ENCODE measurements around the gene COL12A1. TPM values are rescaled to one million over a fixed set of nuclear protein-coding genes. Genes with fewer than 3 reads are reported as not detected.

Gene COL12A1
- total and polyA plus RNA-seq, 9 of the 15 experiments (the other 6 are each of a cell fraction or from before 2014, with no cell fraction given), result 0.11 TPM; not detected in 8

- CTCF ChIA-PET (ENCODE audit: low intra/inter-chr PET ratio), result no interaction called here
- ATAC-seq (no peak), DNase-seq (ENCODE audit: extremely low read depth in 1 of 4, low spot score in 3 of 4) (no peak), FAIRE-seq (no peak)
- TF ChIP-seq GTF2E2 (tag; IDR thresholded peaks at IDR 0.05) (no peak), HMG20B (CRISPR knock-in tag; IDR thresholded peaks at IDR 0.05) (no peak), RAD21 (CRISPR knock-in tag; conservative IDR thresholded peaks at IDR 0.05 in 1 of 2, IDR thresholded peaks at IDR 0.05 in 1 of 2) (no peak), HDGF (IDR thresholded peaks at IDR 0.05) (no peak), TBL1XR1 (IDR thresholded peaks at IDR 0.05; ENCODE audit: low read length in 2 of 2) (no peak), DPF2 (IDR thresholded peaks at IDR 0.05) (no peak), NEUROD1 (IDR thresholded peaks at IDR 0.05; ENCODE audit: borderline replicate concordance, low read depth, low read length, partially characterized antibody) (no peak)
- POLR2A ChIA-PET, result no interaction called here
- Histone ChIP-seq H3K4me1 (replicated peaks in 1 of 2; ENCODE audit: control insufficient read depth in 2 of 2, insufficient read depth in 2 of 2, low read length in 2 of 2) (no peaks in the 10 kb centered on the region), H3K27ac (ENCODE audit: extremely low read depth, low read depth, low read length) (no peak overlapping the region), H3K9ac (ENCODE audit: insufficient read depth in 1 of 2, low read depth in 2 of 2, low read length in 2 of 2) (no peak overlapping the region), H3K27me3 (ENCODE audit: control insufficient read depth in 2 of 2, insufficient read depth in 2 of 2, low read length in 2 of 2) (no peaks in the 10 kb centered on the region), H3K79me2 (ENCODE audit: control insufficient read depth, insufficient read depth, low read length) (no peaks in the 10 kb centered on the region), H3K9me1 (ENCODE audit: control insufficient read depth, insufficient read depth, low read length) (no peaks in the 10 kb centered on the region), H3K4me2 (ENCODE audit: insufficient read depth, low read length) (no peak overlapping the region), H3K9me3 (replicated peaks; ENCODE audit: control insufficient read depth, insufficient read depth, low read depth, low read length) (no peaks in the 10 kb centered on the region), H4K20me1 (replicated peaks; ENCODE audit: control insufficient read depth, insufficient read depth, low read length) (no peaks in the 10 kb centered on the region), H3K36me3 (ENCODE audit: control insufficient read depth, insufficient read depth, low read length) (no peaks in the 10 kb centered on the region), H2AFZ (ENCODE audit: low read depth, low read length) (no peak overlapping the region), H3K4me3 (no peak overlapping the region)
- no TSS peak for BruUV-seq (replicated peaks)
- in situ Hi-C loops (cut with MboI) (no loop called here), intact Hi-C loops (cut with micrococcal nuclease) (no loop called here)
- WGBS (ENCODE audit: insufficient coverage, low coverage, missing lambda C conversion rate), result 0% methylated on average over 3 of the region's 3 CpGs
Measured at GRCh38 chr6:75116946-75117345, 88.9 kb downstream of the COL12A1 start.

- H4K20me1 ChIP-seq (replicated peaks; ENCODE audit: control insufficient read depth, insufficient read depth, low read length), result no peaks in the 10 kb centered on the region
- H3K27ac ChIP-seq (ENCODE audit: extremely low read depth, low read depth, low read length), result no peak overlapping the region
- in situ Hi-C loops (cut with MboI) (no loop called here), intact Hi-C loops (cut with micrococcal nuclease) (no loop called here)
- no peaks in the 10 kb centered on the region for H3K27me3 ChIP-seq (ENCODE audit: control insufficient read depth in 2 of 2, insufficient read depth in 2 of 2, low read length in 2 of 2)
- FAIRE-seq (no peak), ATAC-seq (no peak), DNase-seq (ENCODE audit: extremely low read depth in 1 of 4, low spot score in 3 of 4) (no peak)
- no TSS peak for BruUV-seq (replicated peaks)
- H3K4me3 ChIP-seq, result no peak overlapping the region
- H2AFZ ChIP-seq (ENCODE audit: low read depth, low read length), result no peak overlapping the region
- POLR2A ChIA-PET, result no interaction called here
- 4% methylated on average over 3 of the region's 3 CpGs for WGBS (ENCODE audit: insufficient coverage, low coverage, missing lambda C conversion rate)
- no peaks in the 10 kb centered on the region for H3K9me1 ChIP-seq (ENCODE audit: control insufficient read depth, insufficient read depth, low read length)
- CTCF ChIA-PET (ENCODE audit: low intra/inter-chr PET ratio), result no interaction called here
- H3K36me3 ChIP-seq (ENCODE audit: control insufficient read depth, insufficient read depth, low read length), result no peaks in the 10 kb centered on the region
- no peaks in the 10 kb centered on the region for H3K9me3 ChIP-seq (replicated peaks; ENCODE audit: control insufficient read depth, insufficient read depth, low read depth, low read length)
- no peaks in the 10 kb centered on the region for H3K4me1 ChIP-seq (replicated peaks in 1 of 2; ENCODE audit: control insufficient read depth in 2 of 2, insufficient read depth in 2 of 2, low read length in 2 of 2)
- H3K79me2 ChIP-seq (ENCODE audit: control insufficient read depth, insufficient read depth, low read length), result no peaks in the 10 kb centered on the region
- H3K9ac ChIP-seq (ENCODE audit: insufficient read depth in 1 of 2, low read depth in 2 of 2, low read length in 2 of 2), result no peak overlapping the region
- H3K4me2 ChIP-seq (ENCODE audit: insufficient read depth, low read length), result no peak overlapping the region
- TF ChIP-seq MTA3 (IDR thresholded peaks at IDR 0.05; ENCODE audit: borderline replicate concordance), result no peak
- TF ChIP-seq ZZZ3 (IDR thresholded peaks at IDR 0.05), result no peak
- TF ChIP-seq CBFA2T3 (IDR thresholded peaks at IDR 0.05), result no peak
- no peak for TF ChIP-seq ZNF77 (CRISPR knock-in tag; IDR thresholded peaks at IDR 0.05)
- no peak for TF ChIP-seq KDM1A (IDR thresholded peaks at IDR 0.05)
- no peak for TF ChIP-seq MYNN (IDR thresholded peaks at IDR 0.05)
- TF ChIP-seq MYNN (CRISPR knock-in tag; IDR thresholded peaks at IDR 0.05), result no peak
- no peak for TF ChIP-seq CEBPZ (IDR thresholded peaks at IDR 0.05; ENCODE audit: borderline replicate concordance, low read depth, low read length)
- no peak for TF ChIP-seq POLR3A (IDR thresholded peaks at IDR 0.05; ENCODE audit: borderline replicate concordance, extremely low read depth, insufficient read depth, insufficient read length)
- TF ChIP-seq ZNF589 (CRISPR knock-in tag; IDR thresholded peaks at IDR 0.05; ENCODE audit: low read depth), result no peak
Measured at GRCh38 chr6:75115481-75115880, 90.4 kb downstream of the COL12A1 start.

Data from K562 (cell line).